NB4 (cell line): Measurements from ENCODE around the gene CDC20.

ENCODE experiments used
- POLR2A ChIP-seq: IDR thresholded peaks from 2 replicates; pipeline ENCODE4 v1.6.1; 2011; ENCODE audit warnings: mild to moderate bottlenecking; ENCODE audit not compliant: insufficient read length; ENCODE audit errors: extremely low read depth
- TF ChIP-seq, protein P1 (sequence below): IDR thresholded peaks from one replicate; pipeline ENCODE4 v1.5.1; 2012; ENCODE audit warnings: low read depth, low read length

DNA sequence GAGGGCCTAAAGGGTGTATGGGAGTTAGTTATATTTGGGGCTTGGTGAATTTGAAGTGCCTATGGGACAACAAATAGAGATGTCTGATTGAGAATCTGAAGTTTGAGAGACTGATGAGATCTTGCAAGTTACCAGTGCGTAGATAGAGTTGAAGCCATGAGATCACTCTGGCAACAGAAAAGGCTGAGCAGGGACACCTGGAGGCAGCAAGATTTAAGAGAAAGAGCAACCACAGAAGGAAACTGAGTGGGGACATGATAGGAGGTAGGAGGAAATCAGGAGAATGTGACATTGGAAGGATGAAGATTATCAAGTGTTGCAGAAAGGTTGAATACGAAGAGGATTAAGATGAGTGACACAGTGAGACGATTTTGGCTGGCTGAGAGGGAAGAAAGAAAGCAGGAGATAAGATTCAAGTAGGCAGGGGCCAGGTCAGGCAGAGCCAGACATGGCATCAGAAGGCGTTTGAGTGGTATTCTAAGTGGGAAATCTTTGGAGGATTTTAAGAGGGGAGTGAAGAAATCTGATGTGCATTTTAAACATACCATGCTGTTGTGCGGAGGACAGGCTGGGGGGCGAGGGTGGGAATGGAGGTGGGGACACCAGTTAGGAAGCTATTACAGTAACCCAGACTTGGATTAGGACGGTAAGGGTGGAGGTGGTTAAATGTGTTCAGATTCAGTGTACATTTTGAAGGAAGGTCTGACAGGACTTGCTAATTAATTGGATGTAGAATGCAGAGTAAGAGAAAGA, 24.2 kb upstream of the CDC20 start:
- no peak for TF ChIP-seq POLR2A
- TF ChIP-seq, protein P1, sequence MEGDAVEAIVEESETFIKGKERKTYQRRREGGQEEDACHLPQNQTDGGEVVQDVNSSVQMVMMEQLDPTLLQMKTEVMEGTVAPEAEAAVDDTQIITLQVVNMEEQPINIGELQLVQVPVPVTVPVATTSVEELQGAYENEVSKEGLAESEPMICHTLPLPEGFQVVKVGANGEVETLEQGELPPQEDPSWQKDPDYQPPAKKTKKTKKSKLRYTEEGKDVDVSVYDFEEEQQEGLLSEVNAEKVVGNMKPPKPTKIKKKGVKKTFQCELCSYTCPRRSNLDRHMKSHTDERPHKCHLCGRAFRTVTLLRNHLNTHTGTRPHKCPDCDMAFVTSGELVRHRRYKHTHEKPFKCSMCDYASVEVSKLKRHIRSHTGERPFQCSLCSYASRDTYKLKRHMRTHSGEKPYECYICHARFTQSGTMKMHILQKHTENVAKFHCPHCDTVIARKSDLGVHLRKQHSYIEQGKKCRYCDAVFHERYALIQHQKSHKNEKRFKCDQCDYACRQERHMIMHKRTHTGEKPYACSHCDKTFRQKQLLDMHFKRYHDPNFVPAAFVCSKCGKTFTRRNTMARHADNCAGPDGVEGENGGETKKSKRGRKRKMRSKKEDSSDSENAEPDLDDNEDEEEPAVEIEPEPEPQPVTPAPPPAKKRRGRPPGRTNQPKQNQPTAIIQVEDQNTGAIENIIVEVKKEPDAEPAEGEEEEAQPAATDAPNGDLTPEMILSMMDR: no peak
